HEK293 (cell line): ENCODE results near the gene MT1F.

Experiments used
- CTCF ChIA-PET: fragments of 350-600 bp; formaldehyde crosslinking; extraction: SDS; loops from one replicate; lab custom pipeline; 2021; ENCODE audit warnings: antibody characterized with exemption; lab: Yijun Ruan, JAX
- POLR2A ChIA-PET: fragments of 300-600 bp; formaldehyde crosslinking; extraction: SDS; loops from one replicate; lab custom pipeline; 2020; ENCODE audit warnings: antibody characterized with exemption, inconsistent platforms; lab: Yijun Ruan, JAX
- H3K27ac ChIP-seq: fragments of 200-500 bp; sonication (Bioruptor generic); 2 replicates; pipeline ENCODE4 v1.5.1; 2014; ENCODE audit warnings: low read depth, low read length, control low read depth, inconsistent platforms; ENCODE audit errors: extremely low read depth
- H3K36me3 ChIP-seq, 2 experiments: fragments of 200-500 bp in 1 of 2; sonication (Bioruptor generic) in 1 of 2; 1 replicate in 1 of 2; 2 replicates in 1 of 2; pipeline ENCODE4 v1.5.1; 2014 to 2017; ENCODE audit warnings: inconsistent platforms in 2 of 2, low read length in 2 of 2; ENCODE audit not compliant: control insufficient read depth in 2 of 2, insufficient read depth in 1 of 2
- H3K4me1 ChIP-seq: fragments of 200-500 bp; sonication (Bioruptor generic); 2 replicates; pipeline ENCODE4 v1.5.1; 2014; ENCODE audit warnings: mild to moderate bottlenecking, low read length, inconsistent platforms; ENCODE audit not compliant: control insufficient read depth, insufficient read depth
- H3K4me3 ChIP-seq: 2 replicates; pipeline ENCODE4 v1.5.1; 2011; ENCODE audit warnings: low read depth, mild to moderate bottlenecking, control low read depth, low read length, moderate library complexity
- H3K9me3 ChIP-seq: fragments of 200-500 bp; sonication (Bioruptor generic); 2 replicates; pipeline ENCODE4 v1.5.1; 2014; ENCODE audit warnings: low read depth, low read length, inconsistent platforms; ENCODE audit not compliant: control insufficient read depth, insufficient read depth
- EGR2 ChIP-seq: fragments of 450-650 bp; formaldehyde crosslinking; IDR thresholded peaks from 2 replicates; pipeline ENCODE4 v1.5.1; 2016; ENCODE audit warnings: low read depth, missing biosample characterization, missing genetic modification characterization
- GFI1B ChIP-seq: fragments of 450-650 bp; formaldehyde crosslinking; IDR thresholded peaks from 2 replicates; pipeline ENCODE4 v1.5.1; 2016; ENCODE audit warnings: missing biosample characterization, missing genetic modification characterization
- INSM2 ChIP-seq: fragments of 450-650 bp; formaldehyde crosslinking; IDR thresholded peaks from 2 replicates; pipeline ENCODE4 v1.5.1; 2016; ENCODE audit warnings: missing biosample characterization, missing genetic modification characterization
- PBX3 ChIP-seq: sonication (generic); formaldehyde crosslinking; IDR thresholded peaks from 2 replicates; pipeline ENCODE4 v1.8.1; 2022; ENCODE audit warnings: mild to moderate bottlenecking, moderate library complexity, missing genetic modification reagents
- ZFHX2 ChIP-seq: fragments of 450-650 bp; formaldehyde crosslinking; conservative IDR thresholded peaks from 2 replicates; pipeline ENCODE4 v1.5.1; 2016; ENCODE audit warnings: missing biosample characterization, missing genetic modification characterization
- ZNF133 ChIP-seq: fragments of 450-650 bp; formaldehyde crosslinking; IDR thresholded peaks from 2 replicates; pipeline ENCODE4 v1.5.1; 2016; ENCODE audit warnings: missing biosample characterization, missing genetic modification characterization
- ZNF2 ChIP-seq: fragments of 450-650 bp; formaldehyde crosslinking; IDR thresholded peaks from 2 replicates; pipeline ENCODE4 v1.5.1; 2016; ENCODE audit warnings: missing biosample characterization, missing genetic modification characterization
- ZNF202 ChIP-seq: fragments of 450-650 bp; formaldehyde crosslinking; IDR thresholded peaks from 2 replicates; pipeline ENCODE4 v1.5.1; 2016; ENCODE audit warnings: missing biosample characterization, missing genetic modification characterization, borderline replicate concordance
- ZNF266 ChIP-seq: fragments of 450-650 bp; formaldehyde crosslinking; IDR thresholded peaks from 2 replicates; pipeline ENCODE4 v1.5.1; 2016; ENCODE audit warnings: missing biosample characterization, missing genetic modification characterization, low read depth
- ZNF280D ChIP-seq: fragments of 450-650 bp; formaldehyde crosslinking; IDR thresholded peaks from 2 replicates; pipeline ENCODE4 v1.5.1; 2016; ENCODE audit warnings: missing biosample characterization, missing genetic modification characterization
- ZNF426 ChIP-seq: fragments of 450-650 bp; formaldehyde crosslinking; IDR thresholded peaks from 2 replicates; pipeline ENCODE4 v1.5.1; 2017; ENCODE audit warnings: missing biosample characterization, missing genetic modification characterization, mild to moderate bottlenecking, inconsistent platforms, moderate library complexity
- ZNF488 ChIP-seq: fragments of 450-650 bp; formaldehyde crosslinking; IDR thresholded peaks from 2 replicates; pipeline ENCODE4 v1.5.1; 2016; ENCODE audit warnings: missing biosample characterization, missing genetic modification characterization
- ZNF514 ChIP-seq: fragments of 450-650 bp; formaldehyde crosslinking; IDR thresholded peaks from 2 replicates; pipeline ENCODE4 v1.5.1; 2016; ENCODE audit warnings: missing biosample characterization, missing genetic modification characterization
- ZNF521 ChIP-seq: fragments of 450-650 bp; formaldehyde crosslinking; IDR thresholded peaks from 2 replicates; pipeline ENCODE4 v1.5.1; 2017; ENCODE audit warnings: missing biosample characterization, mild to moderate bottlenecking, missing genetic modification characterization
- ZNF555 ChIP-seq: fragments of 450-650 bp; formaldehyde crosslinking; conservative IDR thresholded peaks from 2 replicates; pipeline ENCODE4 v1.5.1; 2017; ENCODE audit warnings: missing biosample characterization, mild to moderate bottlenecking, missing genetic modification characterization, inconsistent platforms
- ZNF610 ChIP-seq: fragments of 450-650 bp; formaldehyde crosslinking; IDR thresholded peaks from 2 replicates; pipeline ENCODE4 v1.5.1; 2016; ENCODE audit warnings: missing biosample characterization, missing genetic modification characterization, borderline replicate concordance
- ZNF777 ChIP-seq: fragments of 450-650 bp; formaldehyde crosslinking; IDR thresholded peaks from 2 replicates; pipeline ENCODE4 v1.5.1; 2017; ENCODE audit warnings: missing biosample characterization, missing genetic modification characterization, borderline replicate concordance
- ZSCAN18 ChIP-seq: fragments of 450-650 bp; formaldehyde crosslinking; IDR thresholded peaks from 2 replicates; pipeline ENCODE4 v1.5.1; 2016; ENCODE audit warnings: missing biosample characterization, missing genetic modification characterization
- ZXDB ChIP-seq: fragments of 450-650 bp; formaldehyde crosslinking; IDR thresholded peaks from 2 replicates; pipeline ENCODE4 v1.5.1; 2016; ENCODE audit warnings: missing biosample characterization, missing genetic modification characterization

MT1F gene

GRCh38 chr16:56634715-56635440 is 22.9 kb upstream of the MT1F start:
- H3K9me3 ChIP-seq = no peaks in the 10 kb centered on the region
- TF ChIP-seq ZNF266 (tag by site-specific recombination) (no peak), PBX3 (CRISPR knock-in tag) (no peak), ZNF2 (no peak), ZNF426 (tag by site-specific recombination) (no peak), GFI1B (tag by site-specific recombination) (no peak), INSM2 (tag by site-specific recombination) (no peak), ZNF514 (tag by site-specific recombination) (no peak), ZXDB (no peak), ZNF777 (tag by site-specific recombination) (no peak), ZSCAN18 (tag by site-specific recombination) (no peak), ZNF202 (tag by site-specific recombination) (no peak), EGR2 (no peak), ZNF133 (no peak), ZNF555 (no peak), ZFHX2 (tag by site-specific recombination) (no peak), ZNF280D (no peak), ZNF610 (tag by site-specific recombination) (no peak), ZNF521 (tag by site-specific recombination) (no peak), ZNF488 (no peak)
- TF ChIP-seq, all 188 proteins: peak for 0
- Histone ChIP-seq H3K27ac (no peak overlapping the region), H3K4me1 (no peaks in the 10 kb centered on the region), H3K36me3 (no peaks in the 10 kb centered on the region), H3K4me3 (no peak overlapping the region)
- ChIA-PET CTCF (interaction anchor here (1.0 kb wide), 1 partner anchor 67 kb away, joined by 3 read pairs; no protein-coding TSS in a partner anchor), POLR2A (no interaction called here)
